ENCODE results near the gene TRAF2. TPM values are rescaled to one million over a fixed set of nuclear protein-coding genes. Genes with fewer than 3 reads are reported as not detected.

TRAF2 gene
- total and polyA plus RNA-seq, 9 of the 15 experiments (the other 6 are each of a cell fraction or from before 2014, with no cell fraction given), result 0.24 to 45.2 (median 18.0) TPM

GRCh38 chr9:136947955-136948510 lies 61.7 kb downstream of the TRAF2 start:
- ATAC-seq (peak; percentile 45), FAIRE-seq (peak; percentile 90), DNase-seq (ENCODE audit: extremely low read depth in 1 of 4, low spot score in 3 of 4) (peak in 3 of 4 experiments; percentile 38 to 81 (median 68))
- Histone ChIP-seq H3K27ac (ENCODE audit: extremely low read depth, low read depth, low read length) (no peak overlapping the region), H3K9ac (ENCODE audit: insufficient read depth in 1 of 2, low read depth in 2 of 2, low read length in 2 of 2) (peak overlapping the region in 1 of 2 experiments; percentile 86; a peak in 2 of 4 replicates), H3K4me2 (ENCODE audit: insufficient read depth, low read length) (no peak overlapping the region; the same call in 1 of the 2 replicates), H3K27me3 (ENCODE audit: control insufficient read depth in 2 of 2, insufficient read depth in 2 of 2, low read length in 2 of 2) (no peaks in the 10 kb centered on the region), H3K9me1 (ENCODE audit: control insufficient read depth, insufficient read depth, low read length) (peaks cover 2% of the 10 kb centered on the region), H3K4me1 (replicated peaks in 1 of 2; ENCODE audit: control insufficient read depth in 2 of 2, insufficient read depth in 2 of 2, low read length in 2 of 2) (peaks cover 22 to 82% of the 10 kb centered on the region in 2 experiments), H4K20me1 (replicated peaks; ENCODE audit: control insufficient read depth, insufficient read depth, low read length) (no peaks in the 10 kb centered on the region), H3K4me3 (no peak overlapping the region), H2AFZ (ENCODE audit: low read depth, low read length) (no peak overlapping the region), H3K9me3 (replicated peaks; ENCODE audit: control insufficient read depth, insufficient read depth, low read depth, low read length) (no peaks in the 10 kb centered on the region), H3K79me2 (ENCODE audit: control insufficient read depth, insufficient read depth, low read length) (peaks cover 15% of the 10 kb centered on the region), H3K36me3 (ENCODE audit: control insufficient read depth, insufficient read depth, low read length) (peaks cover 4% of the 10 kb centered on the region; the same call in 1 of the 3 replicates)
- intact Hi-C loops (cut with micrococcal nuclease) (loop anchor here (1.0 to 5.0 kb wide), 3 partner anchors 44 to 161 kb away; partner anchors contain the start of gene PAXX), in situ Hi-C loops (cut with MboI) (loop anchor here (5.0 kb wide), 1 partner anchor 89 kb away; no protein-coding TSS in a partner anchor)
- ChIA-PET POLR2A (interaction anchor here (0.6 to 1.9 kb wide), 7 partner anchors 11 to 87 kb away, joined by 3 to 8 read pairs (median 4); no protein-coding TSS in a partner anchor), CTCF (ENCODE audit: low intra/inter-chr PET ratio) (interaction anchor here (0.8 to 3.4 kb wide), 3 partner anchors 81 to 106 kb away, joined by 3 to 47 read pairs (median 17); partner anchors contain the start of genes ABCA2 and AJM1)
- BruUV-seq (replicated peaks), result no TSS peak
- 21% methylated on average over 14 of the region's 15 CpGs for WGBS (ENCODE audit: insufficient coverage, low coverage, missing lambda C conversion rate)
- TF ChIP-seq PREB (CRISPR knock-in tag; IDR thresholded peaks at IDR 0.05) (no peak), KDM1A (IDR thresholded peaks at IDR 0.05) (peak; percentile 66 to 80; a peak in 3 of 4 replicates), FOXP1 (CRISPR knock-in tag; IDR thresholded peaks at IDR 0.05) (0 out of 2 replicates have a peak, but pooled peaks have one; percentile 44), ARID2 (IDR thresholded peaks at IDR 0.05) (peak; percentile 52; the same call in 1 of the 2 replicates), ZBTB7A (IDR thresholded peaks at IDR 0.05; ENCODE audit: borderline replicate concordance, control insufficient read depth, low read depth, low read length) (peak; percentile 82), TFAP4 (CRISPR knock-in tag; IDR thresholded peaks at IDR 0.05; ENCODE audit: borderline replicate concordance) (peak; percentile 33; the same call in 1 of the 2 replicates), GTF2F1 (IDR thresholded peaks at IDR 0.05; ENCODE audit: low read depth, low read length) (no peak), ETV1 (tag; conservative IDR thresholded peaks at IDR 0.05; ENCODE audit: low read depth) (no peak), CTCF (IDR thresholded peaks at IDR 0.05 in 2 of 3, conservative IDR thresholded peaks at IDR 0.05 in 1 of 3; ENCODE audit: insufficient read depth in 2 of 3, low read depth in 1 of 3, low read length in 3 of 3) (peak; percentile 85 to 86 (median 85)), HDAC2 (IDR thresholded peaks at IDR 0.05) (0 out of 2 replicates have a peak, but pooled peaks have one; percentile 38), HMGXB4 (CRISPR knock-in tag; IDR thresholded peaks at IDR 0.05) (peak; percentile 55; the same call in 1 of the 2 replicates), NR1H2 (CRISPR knock-in tag; IDR thresholded peaks at IDR 0.05) (no peak)
